ENCODE results near the gene CD36.

CD36 gene

DNA sequence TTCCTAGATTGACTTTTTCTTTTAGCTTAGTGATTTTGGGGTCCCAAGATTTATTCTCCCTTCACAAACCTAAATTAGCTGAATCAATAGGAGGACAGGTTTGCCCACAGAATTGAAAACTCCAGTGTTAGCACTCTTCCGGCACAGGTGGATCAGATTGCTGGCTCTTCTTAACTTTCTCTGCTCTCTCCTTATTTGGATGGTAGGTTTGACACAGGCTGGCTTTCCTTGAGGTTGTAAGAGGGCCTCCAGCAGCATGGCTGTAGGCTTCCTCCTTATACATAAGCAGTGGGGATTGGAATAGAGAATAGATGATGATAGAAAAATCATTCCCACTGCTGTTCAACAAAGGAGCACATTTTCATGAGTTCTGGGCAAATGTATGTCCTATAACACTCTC lies 9.4 kb upstream of the CD36 start:
- no peak for DNase-seq (ENCODE audit: low spot score)

- no peak for DNase-seq (ENCODE audit: low spot score)
Observed at GRCh38 chr7:80630608-80631405, 7.6 kb upstream of the CD36 start.

GRCh38 chr7:80631421-80631820 lies 7.0 kb upstream of the CD36 start:
- no peak for DNase-seq (ENCODE audit: low spot score)

DNA sequence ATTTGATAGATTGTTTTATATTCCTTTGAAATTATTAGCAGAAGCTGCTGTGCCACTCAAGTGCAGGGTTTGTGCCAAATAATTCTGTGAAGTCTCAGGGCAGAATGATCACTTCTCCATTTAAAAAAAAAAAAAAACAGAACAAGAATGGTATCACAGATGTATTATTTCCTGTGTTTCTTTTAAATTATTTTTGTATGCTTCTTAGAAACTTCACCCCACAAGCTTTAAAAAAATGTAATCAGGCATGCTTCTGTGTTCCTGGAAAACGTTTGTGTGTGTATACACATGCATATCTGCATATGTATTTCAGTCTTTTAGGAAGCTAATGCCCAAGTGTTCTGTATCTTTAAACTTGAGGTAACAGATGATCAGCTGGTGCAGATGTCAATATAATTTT lies 6.3 kb upstream of the CD36 start:
- DNase-seq (ENCODE audit: low spot score): no peak

- no peak for DNase-seq (ENCODE audit: low spot score)
Observed at GRCh38 chr7:80632819-80633218, 5.6 kb upstream of the CD36 start.

DNA sequence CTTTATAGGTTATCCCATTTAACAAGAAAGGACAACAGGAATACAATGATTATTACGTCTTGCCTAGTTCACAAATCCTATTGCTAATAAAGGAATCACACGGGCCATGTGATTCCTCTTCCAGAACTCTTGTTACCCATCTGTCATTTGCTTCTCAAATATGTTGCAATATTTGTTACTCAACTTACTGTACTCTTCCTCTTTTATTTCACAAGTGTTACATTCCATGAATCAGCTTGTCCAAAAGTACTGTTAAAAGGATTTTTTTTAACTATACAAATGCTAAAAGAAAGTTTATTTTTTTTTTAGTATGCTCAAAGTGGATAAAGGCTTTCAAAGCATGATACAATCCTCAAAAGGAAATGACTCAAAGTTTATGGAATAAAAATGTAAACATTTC lies 3.9 kb upstream of the CD36 start:
- DNase-seq (ENCODE audit: low spot score): no peak

- no peak for DNase-seq (ENCODE audit: low spot score)
Observed at GRCh38 chr7:80635533-80635932, 2.9 kb upstream of the CD36 start.

GRCh38 chr7:80635998-80636397 lies 2.4 kb upstream of the CD36 start:
- no peak for DNase-seq (ENCODE audit: low spot score)

- DNase-seq (ENCODE audit: low spot score): no peak
Observed at GRCh38 chr7:80636709-80637108, 1.7 kb upstream of the CD36 start.

GRCh38 chr7:80637454-80637853 lies 988 bp upstream of the CD36 start:
- DNase-seq (ENCODE audit: low spot score): no peak

DNA sequence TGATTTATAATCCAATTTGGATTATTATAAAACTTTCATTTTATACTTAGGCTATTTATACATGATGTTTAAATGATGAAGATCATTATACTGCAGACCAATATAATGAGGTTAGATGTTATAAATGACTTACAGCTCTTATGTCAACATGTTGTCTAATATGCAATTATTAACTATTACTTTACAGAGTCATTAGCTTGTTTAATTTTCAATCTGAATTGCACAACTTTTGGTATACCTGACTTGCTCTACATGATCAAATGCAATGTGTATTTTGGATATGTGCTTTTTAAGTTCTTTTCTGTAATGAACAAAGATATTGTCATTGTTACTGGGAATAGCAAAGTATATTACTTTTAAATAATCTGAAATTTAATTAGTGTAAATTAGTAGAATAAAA lies 569 bp downstream of the CD36 start:
- DNase-seq (ENCODE audit: low spot score): no peak

DNA sequence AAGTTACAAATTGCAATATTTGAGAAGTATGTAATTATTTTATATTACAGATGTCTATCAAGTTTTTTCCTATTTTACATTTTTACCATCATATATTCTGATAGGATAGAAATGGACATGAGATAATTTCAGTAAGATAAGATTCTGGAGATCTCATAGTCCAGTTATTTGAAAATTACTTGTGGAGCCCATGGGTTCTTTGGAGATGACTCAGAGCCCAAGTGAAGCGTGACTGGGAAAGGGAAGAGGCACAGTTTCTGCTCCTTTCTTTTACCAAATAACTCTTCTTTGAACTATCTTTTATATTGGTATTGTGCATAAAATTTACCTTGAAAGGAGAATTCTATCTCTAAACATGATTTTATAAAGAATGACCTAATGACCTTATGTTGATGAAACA lies 2.4 kb downstream of the CD36 start:
- DNase-seq (ENCODE audit: low spot score): no peak

- no peak for DNase-seq (ENCODE audit: low spot score)
Observed at GRCh38 chr7:80641548-80641947, 3.1 kb downstream of the CD36 start.

DNA sequence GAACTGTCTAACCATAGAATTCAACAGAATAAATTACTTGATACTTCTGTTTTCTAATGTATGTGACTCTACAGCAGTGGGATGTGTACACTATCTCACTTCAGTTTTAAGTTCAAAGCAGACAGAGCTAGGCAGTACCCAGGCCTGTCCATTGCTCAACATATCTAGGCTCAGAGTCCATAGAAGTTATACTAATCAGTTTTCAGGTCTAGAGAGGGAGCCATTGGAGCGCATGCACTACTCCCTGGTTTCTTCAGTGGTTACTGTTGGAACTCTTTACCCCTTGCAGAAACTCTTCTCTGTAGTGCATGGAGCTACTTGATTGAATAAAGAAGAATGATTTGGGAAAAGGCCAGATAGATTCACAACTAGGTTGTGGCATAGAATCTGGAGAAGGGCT lies 4.4 kb downstream of the CD36 start:
- DNase-seq (ENCODE audit: low spot score): no peak

- DNase-seq (ENCODE audit: low spot score): no peak
Observed at GRCh38 chr7:80643336-80643915, 5.0 kb downstream of the CD36 start.

DNA sequence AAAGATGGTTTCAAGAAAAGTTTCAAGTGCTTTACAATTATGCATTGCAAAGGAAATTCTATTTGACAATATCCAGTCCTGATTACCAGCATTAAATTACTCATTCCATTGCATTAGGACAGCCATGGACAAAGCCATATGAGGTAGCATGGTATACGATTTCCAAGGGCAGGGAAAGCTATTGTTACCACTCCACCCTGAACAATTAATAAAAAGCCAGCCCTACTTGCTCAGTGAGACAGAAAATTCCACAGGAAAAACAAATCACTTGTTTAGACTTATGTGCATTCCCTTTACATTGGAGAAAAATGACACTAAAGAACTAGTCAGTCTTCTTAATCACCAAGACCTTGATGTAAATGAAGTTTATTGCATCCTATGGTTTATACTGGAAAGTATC lies 5.6 kb downstream of the CD36 start:
- no peak for DNase-seq (ENCODE audit: low spot score)

DNA sequence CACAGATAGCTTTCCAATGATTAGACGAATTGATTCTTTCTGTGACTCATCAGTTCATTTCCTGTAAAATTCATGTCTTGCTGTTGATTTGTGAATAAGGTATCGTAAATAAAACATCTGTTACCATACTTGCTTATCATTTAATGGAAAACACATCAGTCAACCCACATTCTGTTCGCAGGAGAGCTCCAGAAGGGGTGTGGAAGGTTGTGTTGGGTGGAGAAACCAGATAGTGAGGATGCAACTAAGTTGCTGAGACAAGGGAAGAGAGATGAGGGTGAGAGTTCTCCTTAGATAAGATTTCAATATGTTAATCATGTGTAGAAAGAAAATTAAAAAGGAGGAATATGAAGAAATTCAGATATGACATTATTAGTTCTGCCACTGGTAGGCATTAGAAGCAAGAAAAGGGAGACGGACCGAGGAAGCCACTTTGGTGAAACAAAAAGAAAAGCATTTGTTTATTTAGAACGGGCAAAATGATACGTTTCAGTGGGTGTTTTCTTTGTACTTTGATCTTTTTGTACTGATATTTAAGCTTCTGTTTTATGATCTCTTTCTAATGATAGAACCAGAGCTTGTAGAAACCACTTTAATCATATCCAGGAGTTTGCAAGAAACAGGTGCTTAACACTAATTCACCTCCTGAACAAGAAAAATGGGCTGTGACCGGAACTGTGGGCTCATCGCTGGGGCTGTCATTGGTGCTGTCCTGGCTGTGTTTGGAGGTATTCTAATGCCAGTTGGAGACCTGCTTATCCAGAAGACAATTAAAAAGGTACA lies 7.8 kb downstream of the CD36 start:
- DNase-seq (ENCODE audit: low spot score): no peak

- no peak for DNase-seq (ENCODE audit: low spot score)
Observed at GRCh38 chr7:80647436-80647835, 9.0 kb downstream of the CD36 start.

- no peak for DNase-seq (ENCODE audit: low spot score)
Observed at GRCh38 chr7:80648031-80648600, 9.7 kb downstream of the CD36 start.

DNA sequence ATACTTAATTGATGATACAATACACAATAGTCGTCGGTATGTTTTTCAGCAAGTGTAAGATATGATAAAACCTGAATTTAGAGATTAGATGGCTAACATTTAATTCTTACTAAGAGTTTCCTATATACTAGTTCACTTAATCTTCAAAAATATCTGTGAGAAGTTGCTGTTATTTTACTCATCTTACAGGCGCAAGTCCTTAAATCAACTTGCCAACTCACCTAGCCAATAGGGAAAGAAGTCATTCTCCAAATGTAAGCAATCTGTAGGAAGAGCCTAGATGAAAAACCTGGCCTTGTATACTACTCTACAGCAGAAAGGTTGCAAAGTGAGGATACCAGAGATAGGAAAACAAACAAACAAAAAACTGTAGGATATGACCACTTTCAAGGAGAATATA lies 10.6 kb downstream of the CD36 start:
- no peak for DNase-seq (ENCODE audit: low spot score)

DNA sequence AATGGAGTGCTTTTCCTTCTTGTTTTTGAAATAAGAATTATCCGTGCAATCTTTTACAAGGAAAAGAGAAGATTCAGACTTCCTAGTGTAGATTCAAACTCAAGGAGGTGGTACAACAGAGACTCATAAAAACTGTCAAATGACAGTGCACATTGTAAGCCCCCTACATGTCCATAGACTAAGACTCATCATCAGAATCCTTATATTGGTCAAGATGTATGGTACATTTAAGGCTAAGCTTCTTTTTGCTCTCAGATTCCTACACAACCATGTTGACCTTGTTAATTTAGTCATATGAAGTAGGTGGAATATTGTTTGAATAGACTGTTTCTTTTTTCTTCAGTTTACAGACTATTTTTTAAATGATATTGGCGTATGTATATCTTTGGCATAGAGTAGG lies 11.6 kb downstream of the CD36 start:
- DNase-seq (ENCODE audit: low spot score): no peak

- no peak for DNase-seq (ENCODE audit: low spot score)
Observed at GRCh38 chr7:80651471-80651870, 13.0 kb downstream of the CD36 start.

DNA sequence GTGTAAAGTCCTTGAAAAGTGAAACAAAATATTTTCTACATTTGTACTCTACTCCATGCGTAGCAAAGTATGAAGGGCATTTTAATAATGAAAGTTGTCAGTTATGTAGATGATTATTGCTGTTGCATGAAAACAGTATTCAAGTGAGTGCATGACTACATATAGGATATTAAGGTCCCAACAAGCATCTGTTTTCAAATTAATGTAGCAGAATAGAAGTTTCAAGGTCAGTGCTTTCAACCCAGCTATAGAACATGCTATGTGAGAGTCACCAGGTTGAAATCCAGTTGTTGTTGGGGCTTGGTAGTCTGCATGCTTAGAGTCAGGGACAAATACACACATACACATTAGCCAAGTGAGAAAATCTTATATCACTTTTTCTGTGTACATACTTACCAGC lies 14.8 kb downstream of the CD36 start:
- DNase-seq (ENCODE audit: low spot score): no peak
